CD4-positive, alpha-beta T cell treated with Interleukin-6 for 4 hours (primary cell): Measurements from ENCODE around the gene MAPK8.
"Not testable (repeated sequence)": the region's sequence is repeated elsewhere in the genome, so short reads cannot be mapped to it uniquely, and the experiment has no call there.

ENCODE experiments used
- DNase-seq: peaks from one replicate; pipeline ENCODE4 v3.0.0-alpha.2; 2020; ENCODE audit warnings: mixed read lengths

MAPK8 gene

GRCh38 chr10:48306265-48306869, at the start of gene MAPK8:
MAPK8 (plus strand) TSS chr10:48306677; CDS start chr10:48401661, 94,984 bp downstream.
- DNase-seq, result peak; percentile 96

- no peak for DNase-seq
These were observed 49.0 kb upstream of the MAPK8 start for GRCh38 chr10:48257407-48257961.

- no peak for DNase-seq
These were observed 48.4 kb upstream of the MAPK8 start for GRCh38 chr10:48258105-48258504.

DNA sequence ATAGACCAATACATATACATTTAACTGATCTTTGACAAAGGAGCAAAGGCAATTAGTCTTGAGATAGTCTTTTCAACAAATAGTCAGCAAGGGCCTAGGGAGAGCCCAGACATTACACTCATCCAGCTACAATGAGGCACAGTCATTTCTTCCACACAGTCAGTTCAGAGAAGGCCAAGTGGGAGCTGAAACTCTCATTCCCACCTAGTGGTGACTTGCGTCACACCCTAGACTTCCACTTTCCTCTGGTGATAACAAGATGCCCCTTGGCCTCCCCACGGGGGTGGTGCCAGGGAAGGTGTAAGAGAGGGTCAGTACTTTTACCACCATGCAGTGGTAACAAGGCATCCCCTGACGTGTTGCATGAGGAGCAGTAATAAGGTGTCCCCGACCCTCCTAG, 39.9 kb upstream of the MAPK8 start:
- DNase-seq, result no peak

GRCh38 chr10:48271047-48271730, 35.3 kb upstream of the MAPK8 start:
- no peak for DNase-seq

- no peak for DNase-seq
These were observed 33.8 kb upstream of the MAPK8 start for GRCh38 chr10:48272682-48273081.

DNA sequence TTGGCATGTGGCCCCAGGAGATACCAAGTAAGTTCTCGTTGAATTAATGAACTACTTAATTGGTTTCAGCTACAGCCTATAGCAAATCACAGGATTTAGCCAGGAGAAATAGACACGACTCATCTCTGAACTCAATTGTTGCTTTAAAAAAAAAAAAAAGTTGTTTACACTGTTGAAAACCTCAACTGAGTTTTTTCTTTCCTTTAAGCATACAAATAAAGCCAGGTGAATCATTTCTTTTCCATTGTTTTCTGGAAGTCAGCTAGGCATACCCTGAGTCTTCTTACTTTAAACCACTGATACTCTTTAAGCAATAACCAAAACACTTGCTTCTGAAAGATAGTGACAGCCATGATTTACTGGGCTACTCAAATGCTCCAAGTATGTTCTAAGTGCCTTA, 32.7 kb upstream of the MAPK8 start:
- DNase-seq, result no peak

DNA sequence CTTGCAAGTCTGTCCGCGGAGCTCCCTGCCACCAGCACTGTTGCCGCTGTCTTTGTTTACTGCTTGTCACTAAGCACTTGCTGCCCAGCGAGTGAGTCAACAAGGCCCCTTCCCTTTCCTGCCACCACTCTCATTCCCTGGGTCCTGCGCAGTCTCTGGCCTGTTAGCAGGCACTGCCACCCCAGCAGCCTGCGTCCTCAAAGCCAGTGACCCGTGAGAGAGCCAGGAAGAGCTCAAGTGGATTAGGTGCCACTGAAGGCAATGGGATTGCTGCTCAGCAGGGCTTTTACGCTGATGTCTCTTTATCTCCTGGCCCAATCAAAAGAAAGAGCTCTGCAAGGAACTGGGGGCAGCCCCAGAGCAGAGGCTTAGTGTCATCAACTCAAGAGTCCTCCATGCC, 31.8 kb upstream of the MAPK8 start, which contains the start of gene FRMPD2:
Gene FRMPD2, minus strand, starts transcription at position 61 of the 400 bp plus-strand sequence. CDS start 129 bp downstream, outside the sequence.
- DNase-seq, result no peak

DNA sequence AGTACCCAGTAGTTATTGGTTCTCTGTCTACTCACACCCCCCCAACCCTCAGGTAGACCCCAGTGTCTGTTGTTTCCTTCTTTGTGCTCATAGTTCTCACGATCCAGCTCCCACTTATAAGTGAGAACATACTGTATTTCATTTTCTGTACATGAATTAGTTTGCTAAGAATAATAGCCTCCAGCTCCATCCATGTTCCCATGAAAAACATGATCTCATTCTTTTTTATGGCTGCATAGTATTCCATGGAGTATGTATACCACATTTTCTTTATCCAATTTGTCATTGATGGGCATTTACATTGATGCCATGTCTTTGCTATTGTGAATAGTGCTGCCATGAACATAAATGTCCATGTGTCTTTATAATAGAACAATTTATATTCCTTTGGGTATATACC, 29.4 kb upstream of the MAPK8 start:
- no peak for DNase-seq

GRCh38 chr10:48279081-48279751, 27.3 kb upstream of the MAPK8 start:
- DNase-seq, result no peak

DNA sequence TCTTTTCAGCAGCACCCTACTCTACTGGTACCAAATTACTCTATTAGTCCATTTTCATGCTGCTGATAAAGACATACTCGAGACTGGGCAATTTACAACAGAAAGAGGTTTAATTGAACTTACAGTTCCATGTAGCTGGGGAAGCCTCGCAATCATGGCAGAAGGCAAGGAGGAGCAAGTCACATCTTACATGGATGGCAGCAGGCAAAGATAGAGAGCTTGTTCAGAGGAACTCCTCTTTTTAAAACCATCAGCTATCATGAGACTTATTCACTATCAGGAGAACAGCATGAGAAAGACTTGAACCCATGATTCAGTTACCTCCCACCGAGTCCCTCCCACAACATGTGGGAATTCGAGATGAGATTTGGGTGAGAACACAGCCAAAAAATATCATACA, 24.8 kb upstream of the MAPK8 start:
- DNase-seq, result not testable (repeated sequence)

DNA sequence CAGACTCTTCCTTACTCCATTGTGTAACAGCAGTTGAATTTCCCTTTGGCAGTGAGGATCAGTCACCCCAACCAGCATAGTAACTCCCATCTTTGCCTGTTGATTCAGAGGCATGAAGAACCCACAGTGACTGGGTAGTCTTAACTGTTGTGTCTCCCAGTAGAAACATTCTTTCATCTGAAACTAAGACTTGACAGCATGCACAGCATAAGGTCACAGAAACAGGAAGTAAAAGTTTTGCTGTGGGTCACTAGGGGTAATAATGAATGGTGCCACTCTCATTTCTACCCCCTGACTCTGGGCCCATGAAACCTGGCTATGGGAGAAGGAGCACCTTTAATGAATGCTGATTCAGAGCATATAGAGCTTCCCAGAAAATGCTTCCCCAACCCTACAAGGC, 23.6 kb upstream of the MAPK8 start:
- no peak for DNase-seq

- no peak for DNase-seq
These were observed 22.4 kb upstream of the MAPK8 start for GRCh38 chr10:48284002-48284546.

DNA sequence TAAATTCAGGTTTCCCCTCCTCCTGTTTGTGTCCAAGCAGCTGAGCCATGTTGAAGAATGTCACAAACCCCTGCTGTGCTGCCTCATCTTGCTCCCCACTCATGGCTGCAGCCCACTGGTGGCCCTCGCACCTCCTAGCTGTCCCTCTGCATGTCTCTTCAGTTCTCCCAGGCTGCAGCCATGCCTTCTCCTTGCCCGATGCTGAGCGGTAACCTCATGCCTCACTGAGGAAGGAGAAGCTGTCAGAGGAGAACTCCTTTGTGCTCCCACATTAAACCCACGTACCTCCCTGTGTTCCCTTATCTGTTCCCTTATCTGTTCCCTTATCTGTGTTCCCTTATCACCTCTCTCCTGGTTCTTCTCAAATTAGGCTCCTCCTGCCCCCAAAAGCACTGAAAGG, 21.7 kb upstream of the MAPK8 start:
- DNase-seq, result no peak

GRCh38 chr10:48285710-48286109, 20.8 kb upstream of the MAPK8 start:
- DNase-seq, result no peak

GRCh38 chr10:48286356-48286755, 20.1 kb upstream of the MAPK8 start:
- no peak for DNase-seq

- no peak for DNase-seq
These were observed 18.8 kb upstream of the MAPK8 start for GRCh38 chr10:48287417-48288391.

- DNase-seq, result no peak
These were observed 17.8 kb upstream of the MAPK8 start for GRCh38 chr10:48288661-48289060.

DNA sequence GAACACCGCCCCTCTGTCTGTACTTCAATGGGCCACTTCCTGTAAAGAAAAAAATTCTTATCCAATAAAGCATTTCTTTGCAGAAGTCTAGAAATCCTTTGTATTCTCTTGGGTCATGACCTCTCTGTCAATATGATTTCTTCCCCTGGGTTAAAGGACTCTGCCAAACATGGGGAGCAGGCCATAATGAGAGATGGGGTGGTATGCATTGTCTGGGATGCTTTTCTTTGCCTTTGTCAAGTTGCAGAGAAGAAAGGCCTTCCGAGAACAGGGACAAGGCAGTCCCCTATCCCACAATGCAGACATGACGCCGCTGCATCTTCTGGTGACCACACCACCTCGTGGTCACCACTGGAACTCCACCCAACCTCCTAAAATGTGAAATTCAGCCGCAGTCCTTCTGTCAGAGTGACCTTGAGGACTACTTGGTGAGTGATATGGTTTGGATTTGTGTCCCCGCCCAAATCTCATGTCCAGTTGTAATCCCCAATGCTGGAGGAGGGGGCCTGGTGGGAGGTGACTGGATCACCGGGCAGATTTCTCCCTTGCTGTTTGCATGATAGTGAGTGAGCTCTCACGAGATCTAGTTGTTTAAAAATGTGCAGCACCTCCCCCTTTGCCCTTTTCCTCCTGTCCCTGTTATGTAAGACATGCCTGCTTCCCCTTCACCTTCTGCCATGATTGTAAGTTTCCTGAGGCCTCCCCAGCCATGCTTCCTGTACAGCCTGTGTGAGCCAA, 16.8 kb upstream of the MAPK8 start:
- peak; percentile 46 for DNase-seq

DNA sequence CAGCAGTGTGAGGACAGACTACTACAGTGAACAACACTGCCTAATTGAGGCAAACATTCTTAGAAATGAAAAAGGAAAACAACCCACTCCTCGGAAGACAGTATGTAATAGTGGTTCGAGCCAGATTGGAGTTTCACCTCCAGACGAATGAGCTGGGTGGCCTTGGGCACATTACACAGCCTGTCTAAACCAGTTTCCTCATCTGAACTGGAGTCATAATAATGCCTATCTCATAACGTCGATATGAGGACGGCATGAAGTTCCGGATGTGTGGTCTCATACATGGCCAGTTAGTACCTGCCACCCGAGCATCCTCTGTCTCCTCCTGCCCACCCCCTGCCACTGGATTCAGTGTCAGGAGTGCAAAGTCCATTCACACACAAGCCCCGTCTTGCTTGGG, 16.2 kb upstream of the MAPK8 start:
- DNase-seq, result no peak

GRCh38 chr10:48291190-48291589, 15.3 kb upstream of the MAPK8 start:
- no peak for DNase-seq

DNA sequence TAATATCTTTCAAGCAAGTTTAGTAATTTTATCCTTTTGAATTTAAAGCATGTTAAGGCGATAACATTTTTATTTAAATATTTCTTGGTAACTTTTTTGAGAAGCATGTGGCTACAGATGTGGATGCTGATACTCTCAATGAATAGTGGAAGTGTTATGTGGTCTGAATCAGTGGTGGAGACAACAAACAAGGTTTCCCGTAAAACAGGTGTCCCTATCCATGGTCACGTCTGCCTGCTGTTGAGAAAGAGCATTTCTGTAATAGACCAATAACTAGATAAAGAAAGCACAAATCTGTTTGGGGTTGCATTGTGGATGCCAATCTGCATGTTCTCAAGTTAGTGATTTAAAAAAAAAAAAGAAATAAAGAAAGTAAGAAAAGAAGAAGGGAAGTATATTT, 13.9 kb upstream of the MAPK8 start:
- no peak for DNase-seq
